ELR (cell line): ENCODE measurements around the gene TBX4.

Experiments
- DNase-seq: peaks from one replicate; pipeline ENCODE4 v3.0.0-alpha.2; 2015; ENCODE audit warnings: low read depth

The TBX4 gene

GRCh38 chr17:61412860-61413660, 39.2 kb upstream of the TBX4 start:
- no peak for DNase-seq

- DNase-seq = no peak
Observed at GRCh38 chr17:61413661-61414126, 38.5 kb upstream of the TBX4 start.

GRCh38 chr17:61414141-61414935, 37.9 kb upstream of the TBX4 start:
- DNase-seq = no peak

GRCh38 chr17:61414936-61415251, 37.3 kb upstream of the TBX4 start:
- DNase-seq = no peak

GRCh38 chr17:61415374-61416210, 36.6 kb upstream of the TBX4 start:
- DNase-seq = no peak

- no peak for DNase-seq
Observed at GRCh38 chr17:61416211-61416539, 36.0 kb upstream of the TBX4 start.

- DNase-seq = peak; percentile 96
Observed at GRCh38 chr17:61416540-61417363, 35.5 kb upstream of the TBX4 start.

- no peak for DNase-seq
Observed at GRCh38 chr17:61418449-61418848, 33.8 kb upstream of the TBX4 start.

- no peak for DNase-seq
Observed at GRCh38 chr17:61419496-61420046, 32.7 kb upstream of the TBX4 start.

GRCh38 chr17:61420052-61420451, 32.2 kb upstream of the TBX4 start:
- DNase-seq = no peak

GRCh38 chr17:61420745-61421398, 31.4 kb upstream of the TBX4 start:
- DNase-seq = no peak

GRCh38 chr17:61421460-61421859, 30.8 kb upstream of the TBX4 start:
- DNase-seq = no peak

- no peak for DNase-seq
Observed at GRCh38 chr17:61422116-61422799, 30.0 kb upstream of the TBX4 start.

- DNase-seq = no peak
Observed at GRCh38 chr17:61422869-61423268, 29.4 kb upstream of the TBX4 start.

- no peak for DNase-seq
Observed at GRCh38 chr17:61423967-61424649, 28.1 kb upstream of the TBX4 start.

- peak; percentile 48 for DNase-seq
Observed at GRCh38 chr17:61425682-61426481, 26.3 kb upstream of the TBX4 start.

- peak; percentile 94 for DNase-seq
Observed at GRCh38 chr17:61426482-61427304, 25.5 kb upstream of the TBX4 start.

GRCh38 chr17:61427567-61427966, 24.7 kb upstream of the TBX4 start:
- no peak for DNase-seq
